ENCODE results near the gene FXYD2.

FXYD2 gene

DNA sequence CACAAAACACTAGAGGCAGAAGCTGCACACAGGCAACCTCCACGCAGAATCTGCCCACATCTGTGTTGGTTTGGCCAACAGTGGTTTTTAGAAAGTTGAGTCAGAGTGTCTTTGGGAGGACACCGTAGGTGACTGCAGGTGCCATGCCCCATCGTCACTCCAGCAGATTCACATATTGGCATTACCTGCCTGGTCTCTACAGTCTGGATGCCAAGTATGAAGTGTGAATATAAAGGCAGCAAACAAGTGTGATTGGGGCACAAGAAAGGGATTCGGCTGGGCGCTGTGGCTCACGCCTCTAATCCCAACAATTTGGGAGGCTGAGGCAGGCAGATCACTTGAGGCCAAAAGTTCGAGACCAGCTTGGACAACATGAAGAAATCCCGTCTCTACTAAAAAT lies 11.0 kb upstream of the FXYD2 start:
- no peak for DNase-seq (ENCODE audit: low read depth)
- no peak for TF ChIP-seq CTCF (IDR thresholded peaks at IDR 0.05; ENCODE audit: control insufficient read depth, extremely low read depth, insufficient read depth)
- H3K4me3 ChIP-seq (ENCODE audit: low read depth, low read length) = no peak overlapping the region

GRCh38 chr11:117834838-117835443 lies 10.4 kb upstream of the FXYD2 start:
- TF ChIP-seq CTCF (IDR thresholded peaks at IDR 0.05; ENCODE audit: control insufficient read depth, extremely low read depth, insufficient read depth) = no peak
- DNase-seq (ENCODE audit: low read depth) = no peak
- no peak overlapping the region for H3K4me3 ChIP-seq (ENCODE audit: low read depth, low read length)

- no peak for TF ChIP-seq CTCF (IDR thresholded peaks at IDR 0.05; ENCODE audit: control insufficient read depth, extremely low read depth, insufficient read depth)
- no peak overlapping the region for H3K4me3 ChIP-seq (ENCODE audit: low read depth, low read length)
- DNase-seq (ENCODE audit: low read depth) = no peak
Observed at GRCh38 chr11:117834068-117834810, 9.7 kb upstream of the FXYD2 start.

DNA sequence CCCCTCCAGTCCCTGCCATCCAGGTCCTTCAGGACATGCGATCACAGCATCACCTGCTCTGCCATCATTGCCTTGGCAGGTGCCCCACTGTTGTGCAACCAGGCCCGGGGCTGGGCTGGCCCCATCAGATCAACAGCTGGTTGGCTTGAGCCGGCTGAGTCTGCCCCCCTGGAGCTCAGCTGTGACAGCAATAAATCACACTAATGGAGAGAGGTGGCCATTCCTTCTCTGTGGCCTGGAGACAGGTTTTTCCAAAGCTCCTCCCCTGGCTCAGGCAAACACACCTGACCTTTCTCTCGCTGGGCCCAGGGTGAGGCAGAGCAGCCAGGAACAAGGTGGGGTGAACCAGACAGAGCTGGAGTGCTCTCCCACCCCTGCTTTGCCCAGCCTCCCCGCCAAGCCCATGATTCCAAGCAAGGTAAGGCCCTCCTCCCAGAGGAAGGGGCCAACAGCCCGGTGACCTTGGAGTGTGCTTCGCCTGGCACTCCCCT lies 8.9 kb upstream of the FXYD2 start:
- peak; percentile 42 for DNase-seq (ENCODE audit: low read depth)
- no peak overlapping the region for H3K4me3 ChIP-seq (ENCODE audit: low read depth, low read length)
- TF ChIP-seq CTCF (IDR thresholded peaks at IDR 0.05; ENCODE audit: control insufficient read depth, extremely low read depth, insufficient read depth) = no peak

GRCh38 chr11:117832511-117832910 lies 8.0 kb upstream of the FXYD2 start:
- H3K4me3 ChIP-seq (ENCODE audit: low read depth, low read length) = no peak overlapping the region
- no peak for TF ChIP-seq CTCF (IDR thresholded peaks at IDR 0.05; ENCODE audit: control insufficient read depth, extremely low read depth, insufficient read depth)
- DNase-seq (ENCODE audit: low read depth) = no peak

GRCh38 chr11:117831661-117832415 lies 7.3 kb upstream of the FXYD2 start:
- no peak overlapping the region for H3K4me3 ChIP-seq (ENCODE audit: low read depth, low read length)
- TF ChIP-seq CTCF (IDR thresholded peaks at IDR 0.05; ENCODE audit: control insufficient read depth, extremely low read depth, insufficient read depth) = no peak
- no peak for DNase-seq (ENCODE audit: low read depth)
